DMS 273 treated with DMSO at 0.1 percent for 48 hours (cell line): ENCODE results near the gene FBXW10B.
"Not testable (repeated sequence)": the region's sequence is repeated elsewhere in the genome, so short reads cannot be mapped to it uniquely, and the experiment has no call there.

Experiments used
- DNase-seq: peaks from one replicate; lab custom pipeline; 2025; lab: John Stamatoyannopoulos, UW

The FBXW10B gene

DNA sequence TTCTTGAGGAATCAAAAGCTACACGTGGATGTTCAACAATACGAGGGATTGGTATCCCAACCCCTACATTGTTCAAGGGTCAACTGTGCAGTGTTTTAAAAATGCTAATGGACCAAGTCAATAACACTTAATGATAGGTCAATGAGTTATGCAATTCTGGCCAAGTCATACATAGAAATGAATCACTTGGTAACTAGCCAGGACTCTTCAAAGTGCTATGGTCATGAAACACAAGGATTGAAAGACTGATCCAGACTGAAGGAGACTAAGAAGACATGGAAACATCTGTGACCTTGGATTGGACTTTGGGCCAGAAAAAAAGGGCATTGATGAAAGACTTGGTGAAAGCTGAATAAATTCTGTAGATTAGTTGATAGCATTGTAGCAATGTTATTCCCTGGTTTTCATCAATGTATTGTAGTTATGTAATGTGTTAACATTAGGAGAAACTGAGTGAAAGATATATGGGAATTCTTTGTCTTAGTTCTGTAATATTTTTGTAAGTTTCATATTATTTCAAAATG lies 11.5 kb upstream of the FBXW10B start:
- not testable (repeated sequence) for DNase-seq

DNA sequence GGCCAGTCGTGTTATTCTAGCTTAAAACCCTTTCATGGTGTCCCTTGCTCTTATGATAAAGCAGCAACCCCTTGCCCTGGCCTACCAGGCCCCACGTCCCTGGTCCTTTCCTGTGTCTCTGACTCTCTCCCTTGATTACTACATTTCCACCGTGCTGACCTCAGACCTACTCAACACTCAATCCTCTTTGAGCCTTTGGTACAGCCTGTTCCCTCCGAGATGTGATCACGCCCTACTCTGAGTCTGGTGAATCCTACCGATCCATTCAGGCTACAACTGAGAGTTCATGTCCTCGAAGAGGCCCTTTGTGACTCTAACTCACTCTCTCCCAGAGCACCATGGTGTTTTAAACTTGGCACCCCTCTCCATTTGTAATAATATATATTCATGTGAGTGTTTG lies 10.5 kb upstream of the FBXW10B start:
- DNase-seq, result not testable (repeated sequence)

DNA sequence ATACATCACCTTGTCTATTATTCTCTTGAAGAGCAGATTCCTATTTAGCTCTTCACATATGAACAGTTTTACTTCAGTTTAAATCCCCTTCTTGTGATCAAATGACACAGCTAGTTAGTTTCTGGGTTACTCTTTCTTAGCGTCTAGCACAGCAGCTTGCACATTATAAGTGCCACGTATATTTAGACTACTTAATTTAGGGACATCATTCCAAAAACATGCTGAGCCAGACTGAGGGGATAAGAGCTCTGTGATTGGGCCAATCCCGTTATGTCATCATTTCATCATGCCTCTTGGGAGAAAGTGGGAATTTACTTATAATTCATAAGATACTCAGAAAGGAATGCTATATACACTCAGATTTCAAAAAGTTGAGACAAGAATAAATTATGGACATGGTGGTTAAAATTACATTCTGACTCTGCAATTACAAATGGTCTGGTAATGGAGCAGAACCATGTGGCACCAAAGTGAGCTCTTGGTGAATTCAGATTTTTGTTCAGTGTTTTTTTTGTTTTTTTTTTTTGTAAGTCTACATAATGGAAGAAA lies 4.2 kb upstream of the FBXW10B start:
- not testable (repeated sequence) for DNase-seq

DNA sequence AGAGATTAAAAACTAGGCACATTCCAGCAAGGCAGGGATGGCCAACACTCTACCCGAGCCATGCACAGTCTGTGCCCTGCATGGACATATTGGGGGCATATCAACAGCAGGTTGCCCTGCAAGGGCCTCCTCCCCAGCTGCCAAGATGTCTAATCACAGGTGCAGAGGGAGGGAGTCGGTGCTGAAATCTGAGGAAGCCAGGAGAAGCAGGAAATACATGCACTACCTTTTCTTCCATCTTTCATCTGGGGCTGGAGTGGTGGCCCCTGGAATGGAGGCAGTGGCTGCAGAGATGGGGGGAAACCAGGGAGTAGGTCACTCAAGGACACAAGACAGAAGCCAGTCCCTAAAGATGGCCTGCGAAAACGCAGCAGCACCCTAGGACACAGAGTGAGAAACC lies 3.8 kb upstream of the FBXW10B start:
- not testable (repeated sequence) for DNase-seq

DNA sequence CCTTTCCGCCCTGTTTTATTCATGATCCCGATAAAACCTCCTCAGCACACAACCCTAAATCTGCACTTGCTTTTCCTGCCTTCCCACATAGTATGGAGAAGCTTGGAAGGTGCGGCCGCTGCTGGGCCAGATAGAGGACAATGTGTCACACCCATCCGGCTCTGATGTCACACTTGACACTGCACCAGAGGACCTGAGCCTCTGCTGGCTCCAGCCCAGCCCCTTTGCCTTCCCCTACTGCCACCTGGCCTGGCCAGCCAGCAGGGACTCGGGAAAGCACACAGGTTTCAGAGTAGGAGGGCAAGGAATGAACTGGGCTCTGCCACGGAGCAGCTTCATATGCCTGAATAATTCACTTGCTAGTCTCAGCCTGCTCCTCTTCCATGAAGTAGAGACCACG lies 2.6 kb upstream of the FBXW10B start:
- not testable (repeated sequence) for DNase-seq

DNA sequence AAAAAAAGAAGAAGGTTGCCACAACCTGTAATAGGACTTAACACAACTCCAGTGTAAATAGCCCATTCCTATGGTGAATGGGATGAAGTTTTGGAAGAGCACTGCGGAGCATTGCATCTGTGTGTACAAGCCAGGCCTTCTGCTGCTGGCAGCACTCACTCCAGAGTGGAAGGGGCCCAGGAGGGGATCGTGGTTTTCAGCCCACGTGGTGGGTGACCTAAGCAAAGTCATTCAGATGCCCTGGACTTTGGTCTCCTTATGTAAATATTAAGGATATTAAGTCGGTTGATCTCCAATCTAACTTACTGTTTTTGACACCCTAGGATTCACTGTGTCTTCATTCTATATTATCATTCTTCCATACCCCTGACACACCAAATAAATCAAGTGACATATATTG lies 2.7 kb downstream of the FBXW10B start:
- DNase-seq, result not testable (repeated sequence)

DNA sequence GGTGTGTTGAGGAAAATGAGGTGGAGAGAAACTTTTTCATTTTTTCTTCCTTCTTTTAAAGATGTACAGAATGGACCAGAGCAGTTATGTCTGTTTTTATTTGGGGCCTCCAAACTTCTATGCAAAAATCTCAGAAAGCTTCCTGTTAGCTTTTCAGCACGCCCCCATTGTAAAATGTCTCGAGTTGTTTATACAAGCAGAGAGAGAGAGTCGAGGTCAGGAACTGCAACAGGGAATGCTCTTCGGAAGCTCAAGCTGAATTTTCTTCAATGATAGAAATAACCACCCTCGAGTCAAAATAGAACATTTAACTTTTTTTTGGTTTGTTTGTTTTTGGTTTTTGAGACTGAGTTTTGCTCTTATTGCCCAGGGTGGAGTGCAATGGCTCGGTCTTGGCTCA lies 3.7 kb downstream of the FBXW10B start:
- DNase-seq, result not testable (repeated sequence)

DNA sequence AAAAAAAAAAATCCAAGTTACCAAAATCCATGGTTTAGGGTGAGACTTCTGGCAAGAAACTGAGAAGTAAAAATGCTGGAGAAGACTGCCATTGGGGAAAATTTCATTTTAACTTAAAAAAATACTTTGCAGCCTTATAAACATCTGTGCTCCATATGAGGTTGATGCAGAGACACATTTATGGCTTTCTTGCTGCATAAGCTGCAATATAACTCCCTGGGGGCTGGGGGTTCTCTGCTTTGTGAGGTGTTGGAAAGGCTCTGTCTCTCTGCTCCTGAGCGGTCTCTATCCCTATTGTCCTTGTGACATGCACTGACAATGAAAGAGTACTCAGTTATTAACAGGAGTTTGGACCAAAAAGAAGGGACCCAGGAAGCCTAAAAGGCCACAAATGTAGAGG lies 6.4 kb downstream of the FBXW10B start:
- DNase-seq, result not testable (repeated sequence)

DNA sequence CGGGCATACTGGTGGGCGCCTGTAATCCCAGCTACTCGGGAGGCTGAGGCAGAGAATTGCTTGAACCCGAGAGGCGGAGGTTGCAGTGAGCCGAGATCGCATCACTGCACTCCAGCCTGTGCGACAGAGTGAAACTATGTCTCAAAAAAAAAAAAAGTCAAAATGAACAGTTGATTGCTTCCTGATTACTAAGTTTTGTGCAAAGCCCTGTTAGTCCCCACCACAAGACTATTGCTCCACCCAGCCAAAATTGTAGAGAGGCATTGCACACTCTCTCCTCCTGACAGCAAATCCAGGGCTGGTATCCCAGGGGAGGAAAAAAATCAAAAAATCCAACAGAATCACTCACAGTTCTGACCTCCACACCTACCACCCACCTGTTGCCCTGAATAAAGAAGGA lies 26.5 kb downstream of the FBXW10B start:
- DNase-seq, result not testable (repeated sequence)

DNA sequence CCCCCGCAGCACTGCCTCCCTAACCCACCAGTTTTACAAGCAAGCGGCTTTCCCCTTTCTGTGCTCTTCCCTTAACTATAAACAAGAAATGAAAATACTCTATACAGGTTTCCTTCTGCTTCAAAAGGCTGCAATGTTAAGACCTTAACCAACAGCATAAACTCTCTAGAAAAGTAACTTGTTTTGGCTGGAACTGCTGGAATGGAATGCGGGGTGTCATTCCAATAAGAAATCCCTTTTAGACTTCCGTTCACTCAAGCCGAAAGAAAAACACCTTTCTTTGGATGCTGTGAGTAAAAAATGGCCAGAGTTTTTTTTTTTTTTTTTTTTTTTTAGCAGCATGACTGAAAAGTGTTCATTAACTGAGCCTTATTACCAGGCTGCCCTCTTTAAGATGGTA lies 27.5 kb downstream of the FBXW10B start:
- not testable (repeated sequence) for DNase-seq

DNA sequence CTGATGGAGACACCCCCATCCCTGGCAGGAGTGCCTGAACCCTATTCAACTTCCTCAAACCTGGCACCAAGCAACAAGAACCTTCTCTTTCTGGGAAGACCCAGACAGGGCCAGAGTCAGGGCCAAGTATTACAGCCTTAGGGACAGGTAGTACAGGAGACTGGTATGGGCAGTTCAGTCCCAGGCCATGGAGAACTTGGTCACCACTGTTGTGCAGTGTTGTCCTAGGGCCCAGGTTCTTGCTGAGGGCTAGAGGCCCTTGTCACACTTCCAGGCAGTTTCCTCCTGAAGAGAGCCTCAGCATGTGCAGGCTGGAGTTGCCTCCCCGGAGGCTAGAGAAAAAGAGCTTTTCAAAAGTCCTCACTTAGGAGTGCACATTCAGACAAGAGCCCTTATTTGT lies 28.7 kb downstream of the FBXW10B start:
- DNase-seq, result not testable (repeated sequence)

DNA sequence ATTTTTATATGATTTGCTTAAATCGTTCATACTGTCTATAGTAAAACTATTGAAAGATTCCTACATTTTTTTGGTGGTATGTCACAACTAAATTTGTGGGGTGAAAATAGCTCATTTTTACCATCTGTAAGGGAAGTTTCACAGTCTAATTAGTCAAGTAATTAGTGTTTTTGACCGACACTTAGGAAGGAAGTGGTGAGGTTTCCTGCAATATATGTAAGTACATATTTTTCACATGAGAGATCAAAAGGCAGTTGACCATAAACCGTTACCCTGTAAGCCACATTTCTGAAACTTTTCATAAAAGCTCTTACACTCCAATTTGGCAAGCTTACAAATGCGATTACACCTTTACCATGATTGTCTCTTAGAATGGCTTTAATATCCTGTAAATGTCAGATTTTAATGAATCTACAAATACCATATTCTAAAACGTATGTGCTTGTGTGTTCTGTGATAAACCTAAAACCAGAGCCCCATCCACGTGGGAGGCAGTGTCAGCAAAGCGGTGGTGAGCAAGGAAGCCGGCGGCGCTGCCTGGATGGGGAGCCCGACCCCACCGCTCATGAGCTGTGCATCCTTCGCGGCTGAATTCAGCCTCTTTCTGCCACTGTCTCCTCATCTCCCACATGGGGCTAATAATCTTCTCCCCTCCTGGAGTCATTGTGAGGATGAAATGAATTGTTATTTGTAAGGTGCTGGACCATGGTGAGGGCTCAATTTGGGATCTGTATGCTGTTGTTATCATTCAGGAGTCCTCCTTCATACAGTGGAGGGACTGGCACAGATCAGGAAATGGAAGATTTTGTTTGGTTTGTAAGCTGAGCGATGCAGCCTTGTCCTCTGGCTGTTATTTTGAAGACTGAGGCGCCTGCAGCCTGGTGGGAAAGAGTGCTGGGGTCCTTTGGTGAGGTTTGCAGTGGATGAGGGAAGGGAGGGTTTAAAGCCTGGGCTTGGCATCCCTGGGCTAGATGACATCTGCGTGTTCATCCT lies 29.7 kb downstream of the FBXW10B start:
- DNase-seq, result not testable (repeated sequence)

DNA sequence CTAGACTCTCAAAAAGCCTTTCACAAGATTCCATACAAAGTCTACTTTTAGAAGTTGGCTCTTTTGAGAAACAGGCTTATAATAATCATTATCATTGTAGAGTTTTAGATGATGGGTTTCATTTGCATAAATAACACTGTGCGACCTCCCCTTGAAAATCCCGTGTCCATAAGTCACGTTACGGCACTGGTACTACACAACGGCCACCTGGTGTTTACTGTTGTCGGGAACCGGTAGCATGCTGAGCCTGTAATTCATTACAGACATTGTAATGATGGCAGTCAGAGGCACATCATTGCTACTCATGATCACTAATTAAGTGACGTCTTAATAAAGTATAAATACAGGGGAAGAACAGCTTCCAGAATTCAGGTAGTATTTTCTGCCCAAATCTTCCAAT lies 31.5 kb downstream of the FBXW10B start:
- DNase-seq, result not testable (repeated sequence)

DNA sequence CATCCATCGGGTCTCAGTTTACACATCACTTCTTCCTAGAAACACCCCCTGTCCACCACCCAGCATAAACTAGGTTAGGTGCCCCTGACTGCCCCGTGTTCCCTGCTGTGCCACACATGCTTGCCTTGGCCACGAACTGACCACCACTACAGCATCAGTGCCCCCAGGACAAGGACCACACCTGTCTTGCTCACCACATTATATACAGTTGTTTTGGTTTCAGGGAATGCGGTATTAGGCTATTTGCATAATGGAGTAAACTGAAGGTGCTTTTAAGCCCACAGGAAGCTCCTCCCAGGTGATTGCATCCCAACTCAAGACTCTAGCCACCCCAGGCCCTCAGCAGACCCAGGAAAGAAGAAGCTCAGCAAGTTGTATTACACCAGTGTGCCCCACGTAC lies 36.2 kb downstream of the FBXW10B start:
- DNase-seq, result not testable (repeated sequence)

DNA sequence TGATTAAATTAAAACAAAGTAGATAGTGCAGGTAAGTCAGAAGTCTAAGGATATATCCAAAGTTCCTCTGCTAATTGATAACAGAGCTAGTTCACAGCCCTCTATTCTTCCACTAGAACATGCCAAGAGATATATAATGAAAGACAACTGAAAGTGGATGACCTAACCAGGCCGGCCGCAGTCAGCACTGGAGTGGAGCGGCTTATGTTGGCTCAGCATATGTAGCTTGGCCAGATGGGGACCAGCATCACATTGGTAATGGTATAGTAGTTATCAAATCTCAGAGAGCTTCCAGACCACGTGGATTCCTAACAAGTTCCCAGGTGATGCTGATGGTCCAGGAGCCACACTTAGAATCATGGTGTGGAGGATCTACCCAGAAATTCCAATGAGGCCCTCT lies 38.0 kb downstream of the FBXW10B start:
- DNase-seq, result not testable (repeated sequence)

DNA sequence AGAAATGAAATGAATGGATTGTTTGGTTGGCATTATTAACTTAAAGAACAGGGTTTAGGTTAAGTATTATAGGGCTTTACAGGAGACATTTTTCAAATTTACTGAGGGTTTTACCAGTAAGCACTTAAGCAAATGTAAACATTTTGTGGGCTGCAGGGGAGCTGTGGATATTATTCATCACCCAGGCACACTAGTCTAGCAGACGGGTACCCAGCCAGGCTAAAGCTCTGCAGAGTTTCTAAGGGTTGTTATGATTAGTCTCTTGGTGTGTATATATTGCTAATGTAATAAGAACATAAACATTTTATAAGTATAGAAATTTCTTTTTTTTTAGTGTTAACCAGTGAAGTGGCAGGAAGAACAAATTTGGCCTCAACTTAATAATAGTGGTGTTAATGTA lies 42.7 kb downstream of the FBXW10B start:
- DNase-seq, result not testable (repeated sequence)

DNA sequence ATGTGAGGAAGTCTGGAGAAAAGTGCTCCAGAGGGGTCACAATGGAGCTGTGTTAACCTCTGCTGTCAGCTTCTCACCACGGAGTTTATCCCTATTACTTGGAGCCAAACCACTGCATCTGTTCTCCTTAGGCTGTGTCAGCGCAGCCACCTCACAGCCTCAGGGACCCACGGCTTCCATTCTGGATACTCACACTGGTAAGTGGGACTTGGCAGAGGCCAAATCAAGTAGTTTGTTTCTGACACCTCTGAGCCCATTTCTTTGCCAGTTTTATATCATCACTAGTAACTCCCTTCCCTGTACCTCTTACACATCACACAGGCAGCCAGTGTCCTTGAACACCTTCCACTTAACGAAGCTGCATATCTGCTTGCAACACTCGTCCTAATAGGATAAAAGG lies 44.8 kb downstream of the FBXW10B start:
- DNase-seq, result not testable (repeated sequence)

DNA sequence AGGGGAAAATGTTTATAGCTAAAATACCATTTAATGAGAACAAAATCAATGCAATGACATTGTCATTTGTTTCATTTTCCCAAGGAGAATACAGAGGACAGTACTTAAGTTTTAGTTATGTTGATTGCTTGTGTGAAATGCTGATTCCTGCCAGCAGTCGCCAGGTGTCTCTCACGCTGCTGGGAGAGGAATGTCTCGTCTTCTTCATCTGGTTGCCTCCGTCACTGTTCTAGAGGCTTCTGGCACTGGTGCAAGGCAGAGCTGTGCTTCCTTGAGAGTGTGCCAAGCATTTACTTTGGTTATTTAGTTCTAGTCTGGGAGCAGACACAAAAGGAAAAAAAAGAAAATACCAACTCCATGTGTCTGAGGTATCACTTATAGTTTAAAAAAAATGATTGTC lies 45.6 kb downstream of the FBXW10B start:
- DNase-seq, result not testable (repeated sequence)
